ENCODE data around the gene SERPINB6. TPM values are rescaled to one million over a fixed set of nuclear protein-coding genes. Genes with fewer than 3 reads are reported as not detected.

The SERPINB6 gene
- total RNA-seq, 1 experiment from 2014 or later, result 39.0 TPM

DNA sequence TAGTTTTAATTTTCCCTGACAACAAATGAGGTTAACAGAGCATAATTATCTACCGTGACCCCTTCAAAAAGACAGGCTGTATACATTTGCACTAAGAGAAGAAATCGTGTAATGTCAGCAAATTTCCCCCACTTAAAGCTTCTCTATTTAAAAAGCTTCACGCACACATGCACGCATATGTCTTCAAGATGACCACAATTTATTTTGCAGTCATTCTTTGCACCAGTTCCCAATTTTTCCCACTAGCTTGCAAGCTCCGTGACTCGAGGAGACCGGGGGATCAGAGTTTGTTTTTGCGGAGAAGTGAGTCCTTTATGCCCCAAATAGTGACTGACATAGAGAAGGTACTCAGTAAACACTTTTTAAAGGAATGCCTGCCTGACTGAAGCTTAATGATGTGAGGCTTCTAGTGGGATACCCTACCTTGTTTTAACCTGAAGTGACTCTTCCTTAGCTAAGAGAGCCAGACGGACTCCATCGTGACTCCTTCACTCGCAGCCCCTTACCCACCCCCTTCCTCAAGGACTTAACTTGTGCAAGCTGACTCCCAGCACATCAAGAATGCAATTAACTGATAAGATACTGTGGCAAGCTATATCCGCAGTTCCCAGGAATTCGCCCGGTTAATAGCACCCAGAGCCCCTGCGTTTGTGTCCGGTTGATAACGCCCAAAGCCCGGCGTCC lies 19.0 kb upstream of the SERPINB6 start:
- peaks cover 4% of the 10 kb centered on the region; the same call in 1 of the 2 replicates for H3K4me1 ChIP-seq (ENCODE audit: insufficient read depth, low read length)
- no peaks in the 10 kb centered on the region; a peak in 1 of 5 replicates for H3K9me3 Mint-ChIP-seq
- no peaks in the 10 kb centered on the region for H3K27me3 ChIP-seq (ENCODE audit: insufficient read depth, low read length)
- H2BK20ac ChIP-seq (ENCODE audit: low read depth, low read length, poor library complexity, severe bottlenecking), result peak overlapping the region; percentile 62
- H3K56ac ChIP-seq (ENCODE audit: insufficient read length, low read depth, low read length), result peak overlapping the region; percentile 77
- H3K79me1 ChIP-seq (ENCODE audit: insufficient read depth, low read depth, low read length, poor library complexity, severe bottlenecking), result no peaks in the 10 kb centered on the region
- H4K5ac ChIP-seq (ENCODE audit: insufficient read length, low read depth, low read length), result peak overlapping the region; percentile 95
- peak overlapping the region; percentile 98 for H3K9ac ChIP-seq (ENCODE audit: extremely low read depth, insufficient read length, low read length)
- TF ChIP-seq, protein P1, sequence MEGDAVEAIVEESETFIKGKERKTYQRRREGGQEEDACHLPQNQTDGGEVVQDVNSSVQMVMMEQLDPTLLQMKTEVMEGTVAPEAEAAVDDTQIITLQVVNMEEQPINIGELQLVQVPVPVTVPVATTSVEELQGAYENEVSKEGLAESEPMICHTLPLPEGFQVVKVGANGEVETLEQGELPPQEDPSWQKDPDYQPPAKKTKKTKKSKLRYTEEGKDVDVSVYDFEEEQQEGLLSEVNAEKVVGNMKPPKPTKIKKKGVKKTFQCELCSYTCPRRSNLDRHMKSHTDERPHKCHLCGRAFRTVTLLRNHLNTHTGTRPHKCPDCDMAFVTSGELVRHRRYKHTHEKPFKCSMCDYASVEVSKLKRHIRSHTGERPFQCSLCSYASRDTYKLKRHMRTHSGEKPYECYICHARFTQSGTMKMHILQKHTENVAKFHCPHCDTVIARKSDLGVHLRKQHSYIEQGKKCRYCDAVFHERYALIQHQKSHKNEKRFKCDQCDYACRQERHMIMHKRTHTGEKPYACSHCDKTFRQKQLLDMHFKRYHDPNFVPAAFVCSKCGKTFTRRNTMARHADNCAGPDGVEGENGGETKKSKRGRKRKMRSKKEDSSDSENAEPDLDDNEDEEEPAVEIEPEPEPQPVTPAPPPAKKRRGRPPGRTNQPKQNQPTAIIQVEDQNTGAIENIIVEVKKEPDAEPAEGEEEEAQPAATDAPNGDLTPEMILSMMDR (conservative IDR thresholded peaks at IDR 0.05), result no peak
- H4K8ac ChIP-seq (replicated peaks; ENCODE audit: insufficient read length, low read depth, low read length), result peak overlapping the region; percentile 58
- peak overlapping the region; percentile 99 for H3K18ac ChIP-seq (ENCODE audit: insufficient read length, low read depth, low read length)
- H3T11ph ChIP-seq (ENCODE audit: low read length), result peak overlapping the region; percentile 99
- H4K20me1 ChIP-seq (ENCODE audit: control insufficient read depth, insufficient read depth, insufficient read length), result no peaks in the 10 kb centered on the region
- H2AFZ ChIP-seq (ENCODE audit: low read length), result no peak overlapping the region
- no peaks in the 10 kb centered on the region for H3K27me3 Mint-ChIP-seq (ENCODE audit: low read depth)
- peak overlapping the region; percentile 15 for H3K23ac ChIP-seq (ENCODE audit: insufficient read length, low read depth, low read length)
- peak overlapping the region; percentile 98; the same call in 1 of the 2 replicates for H3K14ac ChIP-seq (ENCODE audit: insufficient read depth, low read length)
- H3K4me3 Mint-ChIP-seq, result peak overlapping the region; percentile 82 to 89
- H2BK120ac ChIP-seq (ENCODE audit: low read depth, low read length, poor library complexity, severe bottlenecking), result peak overlapping the region; percentile 81
- peak overlapping the region; percentile 23 for H4K91ac ChIP-seq (ENCODE audit: insufficient read length, low read depth, low read length)
- H2AK5ac ChIP-seq (ENCODE audit: insufficient read length, low read length), result no peak overlapping the region
- H3K27ac Mint-ChIP-seq, result peak overlapping the region; percentile 99 to 100 (median 100)
- peak overlapping the region; percentile 11 for H2BK12ac ChIP-seq (ENCODE audit: insufficient read length, low read depth, low read length)
- no peaks in the 10 kb centered on the region for H3K79me2 ChIP-seq (ENCODE audit: insufficient read depth, low read length)
- DNase-seq, result no peak
- peak overlapping the region; percentile 72; the same call in 1 of the 2 replicates for H3K4ac ChIP-seq (ENCODE audit: low read depth, low read length)
- H2BK5ac ChIP-seq (ENCODE audit: insufficient read length, low read length), result peak overlapping the region; percentile 91
- H3K9me3 ChIP-seq (ENCODE audit: control insufficient read depth, low read depth, low read length), result no peaks in the 10 kb centered on the region
- H3K4me1 Mint-ChIP-seq, result peaks cover 46% of the 10 kb centered on the region in 2 experiments
- no CpG with 5 or more reads among the region's 19 CpGs for WGBS (ENCODE audit: extremely low coverage, insufficient read length, low lambda C conversion rate)
- peaks cover 0 to 5% (median 0%) of the 10 kb centered on the region in 3 experiments; a peak in 2 of 7 replicates for H3K36me3 Mint-ChIP-seq (ENCODE audit: insufficient read depth in 1 of 3, low read depth in 3 of 3)
- no peak overlapping the region for H2BK15ac ChIP-seq (ENCODE audit: low read depth, low read length)
- H3K23me2 ChIP-seq (ENCODE audit: insufficient read length, low read depth, low read length, poor library complexity, severe bottlenecking), result peaks cover 13% of the 10 kb centered on the region
- H3K27ac ChIP-seq (ENCODE audit: insufficient read length, low read depth, low read length), result peak overlapping the region; percentile 99
- H3K4me2 ChIP-seq (ENCODE audit: insufficient read depth, insufficient read length, low read length), result peak overlapping the region; percentile 68

All from H9 (cell line).